ENCODE data around the gene DNER.

- no peak for TF ChIP-seq CTCF (conservative IDR thresholded peaks at IDR 0.05; ENCODE audit: low read depth, low read length)
- TF ChIP-seq EZH2 (IDR thresholded peaks at IDR 0.05; ENCODE audit: borderline replicate concordance, low read depth, low read length, poor library complexity, severe bottlenecking) = no peak
These were observed 49.2 kb downstream of the DNER start for GRCh38 chr2:229665158-229665557.
